ENCODE data around the gene OLFML2B. TPM values are rescaled to one million over a fixed set of nuclear protein-coding genes. Genes with fewer than 3 reads are reported as not detected.

OLFML2B gene
- total RNA-seq, 1 experiment from 2014 or later, result not detected

DNA sequence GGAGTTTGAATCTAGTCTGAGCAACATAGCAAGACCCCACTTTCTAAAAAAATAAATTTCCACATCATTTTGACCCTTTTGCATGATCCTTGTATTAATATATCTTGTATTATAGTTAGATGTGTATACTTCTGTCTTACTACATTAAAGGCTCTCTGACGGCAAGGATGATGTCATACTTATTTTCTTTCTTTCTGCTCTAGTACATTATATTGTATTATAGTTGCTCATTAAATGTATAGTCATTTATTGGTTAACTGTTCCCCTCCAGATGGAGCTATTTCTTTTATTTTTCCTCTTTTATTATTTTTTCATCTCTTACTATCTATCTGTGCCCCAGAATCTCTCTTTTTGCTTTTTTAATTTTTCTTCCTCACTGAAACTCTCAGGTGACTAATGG lies 15.0 kb upstream of the OLFML2B start:
- 0 out of 2 replicates have a peak, but pooled peaks cover 6% of the 10 kb centered on the region for H3K4me1 ChIP-seq (replicated peaks; ENCODE audit: insufficient read depth)
- no peaks in the 10 kb centered on the region for H3F3A ChIP-seq (ENCODE audit: insufficient read depth, low read depth)
- no peak overlapping the region for H2AFZ ChIP-seq
- intact Hi-C loops (cut with micrococcal nuclease; ENCODE audit: unreplicated experiment), result loop anchor here (5.0 kb wide), 1 partner anchor 286 kb away; no protein-coding TSS in a partner anchor
- H3K9me2 ChIP-seq (ENCODE audit: insufficient read depth), result no peaks in the 10 kb centered on the region
- no peaks in the 10 kb centered on the region for H3K27me3 ChIP-seq (ENCODE audit: insufficient read depth, low read depth)
- no peaks in the 10 kb centered on the region for H3K9me3 ChIP-seq (ENCODE audit: insufficient read depth, low read depth)
- POLR2A ChIA-PET (ENCODE audit: unreplicated experiment), result interaction anchor here (0.7 kb wide), 2 partner anchors 247 to 288 kb away, joined by 3 to 4 read pairs; no protein-coding TSS in a partner anchor
- H3K27ac ChIP-seq, result no peak overlapping the region
- no peaks in the 10 kb centered on the region for H3K79me2 ChIP-seq (ENCODE audit: low read depth)
- no peak overlapping the region for H3K4me3 ChIP-seq
- no peak overlapping the region for H3K4me2 ChIP-seq
- no peaks in the 10 kb centered on the region for H3K36me3 ChIP-seq (ENCODE audit: low read depth)
- DNase-seq, result no peak
- TF ChIP-seq, protein P1, sequence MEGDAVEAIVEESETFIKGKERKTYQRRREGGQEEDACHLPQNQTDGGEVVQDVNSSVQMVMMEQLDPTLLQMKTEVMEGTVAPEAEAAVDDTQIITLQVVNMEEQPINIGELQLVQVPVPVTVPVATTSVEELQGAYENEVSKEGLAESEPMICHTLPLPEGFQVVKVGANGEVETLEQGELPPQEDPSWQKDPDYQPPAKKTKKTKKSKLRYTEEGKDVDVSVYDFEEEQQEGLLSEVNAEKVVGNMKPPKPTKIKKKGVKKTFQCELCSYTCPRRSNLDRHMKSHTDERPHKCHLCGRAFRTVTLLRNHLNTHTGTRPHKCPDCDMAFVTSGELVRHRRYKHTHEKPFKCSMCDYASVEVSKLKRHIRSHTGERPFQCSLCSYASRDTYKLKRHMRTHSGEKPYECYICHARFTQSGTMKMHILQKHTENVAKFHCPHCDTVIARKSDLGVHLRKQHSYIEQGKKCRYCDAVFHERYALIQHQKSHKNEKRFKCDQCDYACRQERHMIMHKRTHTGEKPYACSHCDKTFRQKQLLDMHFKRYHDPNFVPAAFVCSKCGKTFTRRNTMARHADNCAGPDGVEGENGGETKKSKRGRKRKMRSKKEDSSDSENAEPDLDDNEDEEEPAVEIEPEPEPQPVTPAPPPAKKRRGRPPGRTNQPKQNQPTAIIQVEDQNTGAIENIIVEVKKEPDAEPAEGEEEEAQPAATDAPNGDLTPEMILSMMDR (conservative IDR thresholded peaks at IDR 0.05), result no peak
- TF ChIP-seq EZH2 (IDR thresholded peaks at IDR 0.05; ENCODE audit: low read depth), result no peak
- no peaks in the 10 kb centered on the region for H4K20me1 ChIP-seq (ENCODE audit: insufficient read depth)
- BruUV-seq (replicated peaks), result no TSS peak
- CTCF ChIA-PET, result interaction anchor here (2.6 kb wide), 1 partner anchor 245 kb away, joined by 99 read pairs; no protein-coding TSS in a partner anchor

DNA sequence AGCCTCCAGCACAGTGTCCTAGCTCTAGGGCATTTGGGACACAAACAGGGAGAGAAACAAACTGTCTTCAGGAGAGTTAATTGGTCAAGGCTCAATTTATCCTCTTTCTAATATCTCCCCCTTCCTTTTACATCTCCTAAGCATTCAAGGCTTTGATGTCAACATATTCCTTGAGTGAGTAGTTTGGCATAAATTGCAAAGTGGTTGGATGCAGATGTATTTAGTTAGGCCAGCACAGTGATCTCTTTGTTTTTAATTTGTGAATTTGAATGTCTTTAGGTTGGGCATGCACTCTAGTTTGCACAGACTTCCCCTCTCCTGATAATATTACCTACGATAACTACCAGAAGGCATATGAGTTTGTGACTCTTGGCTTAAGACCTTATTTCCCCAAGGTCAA lies 12.5 kb upstream of the OLFML2B start:
- no peaks in the 10 kb centered on the region for H3K79me2 ChIP-seq (ENCODE audit: low read depth)
- H3K27ac ChIP-seq, result no peak overlapping the region
- no peak overlapping the region for H3K4me3 ChIP-seq
- no peak for DNase-seq
- no peaks in the 10 kb centered on the region for H3K9me2 ChIP-seq (ENCODE audit: insufficient read depth)
- no peaks in the 10 kb centered on the region for H3K36me3 ChIP-seq (ENCODE audit: low read depth)
- POLR2A ChIA-PET (ENCODE audit: unreplicated experiment), result no interaction called here
- H3K4me2 ChIP-seq, result no peak overlapping the region
- intact Hi-C loops (cut with micrococcal nuclease; ENCODE audit: unreplicated experiment), result loop anchor here (5.0 kb wide), 1 partner anchor 284 kb away; no protein-coding TSS in a partner anchor
- H2AFZ ChIP-seq, result no peak overlapping the region
- no peaks in the 10 kb centered on the region for H3F3A ChIP-seq (ENCODE audit: insufficient read depth, low read depth)
- H3K4me1 ChIP-seq (replicated peaks; ENCODE audit: insufficient read depth), result 0 out of 2 replicates have a peak, but pooled peaks cover 6% of the 10 kb centered on the region
- H3K27me3 ChIP-seq (ENCODE audit: insufficient read depth, low read depth), result no peaks in the 10 kb centered on the region
- no TSS peak for BruUV-seq (replicated peaks)
- no peaks in the 10 kb centered on the region for H4K20me1 ChIP-seq (ENCODE audit: insufficient read depth)
- CTCF ChIA-PET, result interaction anchor here (1.2 to 2.6 kb wide), 3 partner anchors 15 to 295 kb away, joined by 4 to 99 read pairs (median 14); no protein-coding TSS in a partner anchor
- TF ChIP-seq, protein P1 (conservative IDR thresholded peaks at IDR 0.05), result no peak
- TF ChIP-seq EZH2 (IDR thresholded peaks at IDR 0.05; ENCODE audit: low read depth), result no peak
- no peaks in the 10 kb centered on the region for H3K9me3 ChIP-seq (ENCODE audit: insufficient read depth, low read depth)

DNA sequence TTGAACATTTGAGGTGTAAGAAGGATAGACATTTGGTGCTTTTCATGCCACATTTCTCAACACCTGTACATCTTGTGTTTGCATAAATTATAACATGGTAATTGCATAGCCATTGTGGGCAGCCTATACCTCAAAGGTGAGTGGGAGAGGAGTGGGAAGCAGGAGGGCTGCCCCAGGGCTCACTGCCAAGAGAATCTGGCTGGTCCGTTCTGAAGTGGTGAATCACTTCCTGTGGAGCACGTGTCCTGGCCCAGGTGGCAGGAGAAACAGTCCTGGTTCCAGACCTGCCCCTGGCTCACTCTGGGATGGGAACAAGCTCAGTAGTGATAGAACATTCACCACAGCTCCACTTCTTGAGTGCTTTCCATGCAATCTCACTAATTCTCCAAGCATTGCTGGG lies 11.6 kb upstream of the OLFML2B start:
- ChIA-PET CTCF (no interaction called here), POLR2A (ENCODE audit: unreplicated experiment) (no interaction called here)
- intact Hi-C loops (cut with micrococcal nuclease; ENCODE audit: unreplicated experiment), result loop anchor here (5.0 kb wide), 1 partner anchor 283 kb away; no protein-coding TSS in a partner anchor
- Histone ChIP-seq H3K9me3 (ENCODE audit: insufficient read depth, low read depth) (no peaks in the 10 kb centered on the region), H3K4me2 (no peak overlapping the region), H3K4me1 (replicated peaks; ENCODE audit: insufficient read depth) (0 out of 2 replicates have a peak, but pooled peaks cover 6% of the 10 kb centered on the region), H3K36me3 (ENCODE audit: low read depth) (no peaks in the 10 kb centered on the region), H2AFZ (no peak overlapping the region), H3K27me3 (ENCODE audit: insufficient read depth, low read depth) (no peaks in the 10 kb centered on the region), H3K4me3 (no peak overlapping the region), H4K20me1 (ENCODE audit: insufficient read depth) (no peaks in the 10 kb centered on the region), H3K9me2 (ENCODE audit: insufficient read depth) (no peaks in the 10 kb centered on the region), H3K27ac (no peak overlapping the region), H3F3A (ENCODE audit: insufficient read depth, low read depth) (no peaks in the 10 kb centered on the region), H3K79me2 (ENCODE audit: low read depth) (no peaks in the 10 kb centered on the region)
- no peak for TF ChIP-seq EZH2 (IDR thresholded peaks at IDR 0.05; ENCODE audit: low read depth)
- TF ChIP-seq, protein P1 (conservative IDR thresholded peaks at IDR 0.05), result no peak
- BruUV-seq (replicated peaks), result no TSS peak
- DNase-seq, result peak in 1 of 2 experiments; percentile 27

Data from PC-9 (cell line).